Measurements from ENCODE around the gene JADE1.

- TF ChIP-seq CTCF (IDR thresholded peaks at IDR 0.05; ENCODE audit: low read depth, low read length) (no peak), POLR2A (IDR thresholded peaks at IDR 0.05; ENCODE audit: extremely low read depth, insufficient read length) (no peak), MAX (IDR thresholded peaks at IDR 0.05; ENCODE audit: low read depth, low read length) (no peak), MYC (IDR thresholded peaks at IDR 0.05; ENCODE audit: low read depth, low read length) (no peak)
These were observed 15.7 kb downstream of the JADE1 start for GRCh38 chr4:128825226-128825625.

Data from NB4 (cell line).